GM19193 (cell line): ENCODE measurements around the gene DZANK1.
A peak's percentile ranks its signal among the peaks of the same experiment; 100 is the strongest.

ENCODE experiments used
- POLR2A ChIP-seq: IDR thresholded peaks from 4 replicates; pipeline ENCODE4 v1.6.1; 2011; ENCODE audit not compliant: insufficient read depth, insufficient read length; ENCODE audit errors: extremely low read depth

The DZANK1 gene

DNA sequence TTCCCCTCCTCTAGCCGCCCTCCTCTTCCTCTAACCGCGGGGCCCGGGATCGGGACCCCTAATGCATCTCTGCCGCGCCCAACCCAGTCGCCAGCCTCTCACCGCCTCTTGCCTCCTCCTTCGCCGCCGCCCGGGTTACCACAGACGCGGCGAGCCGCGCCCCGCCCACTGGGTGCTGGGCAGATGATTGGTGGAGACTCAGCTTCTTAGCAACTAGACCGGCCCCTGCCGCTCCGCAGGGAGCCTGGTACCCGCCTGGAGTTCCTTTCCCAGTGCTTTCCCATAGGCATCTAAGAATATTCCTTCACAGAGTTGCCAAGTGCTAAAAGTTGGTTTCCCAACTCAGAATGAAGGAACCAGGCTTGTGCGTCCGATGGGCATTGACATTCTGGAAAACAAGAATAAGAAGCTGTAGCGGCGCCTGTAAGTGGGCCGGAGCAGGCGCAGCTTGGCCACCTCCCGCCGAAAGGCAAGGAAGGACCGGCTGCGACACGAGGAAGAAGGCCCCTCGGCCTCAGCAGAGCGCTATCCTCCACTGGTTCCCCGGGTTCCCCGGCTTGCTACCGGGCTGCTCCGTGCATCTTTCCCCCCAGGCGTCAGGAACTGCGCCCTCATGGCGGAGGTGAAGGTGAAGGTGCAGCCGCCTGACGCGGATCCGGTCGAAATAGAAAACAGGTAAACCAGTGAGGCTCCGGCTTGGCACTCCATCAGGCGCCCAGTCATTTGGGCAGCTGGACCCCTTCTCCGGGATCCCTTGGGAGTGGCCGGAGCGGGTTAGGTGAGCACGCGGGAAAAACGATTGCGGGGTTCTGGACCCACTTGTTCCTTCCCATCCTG is at the start of gene DZANK1, which contains the start of gene POLR3F:
TSS of gene DZANK1 (minus strand) at position 137 of the 837 bp plus-strand sequence. CDS start 1,672 bp downstream, outside the sequence.
TSS of gene POLR3F (plus strand) at position 497 of the 837 bp plus-strand sequence. CDS start at position 614, 117 bp downstream.
- peak; percentile 65 for TF ChIP-seq POLR2A

DNA sequence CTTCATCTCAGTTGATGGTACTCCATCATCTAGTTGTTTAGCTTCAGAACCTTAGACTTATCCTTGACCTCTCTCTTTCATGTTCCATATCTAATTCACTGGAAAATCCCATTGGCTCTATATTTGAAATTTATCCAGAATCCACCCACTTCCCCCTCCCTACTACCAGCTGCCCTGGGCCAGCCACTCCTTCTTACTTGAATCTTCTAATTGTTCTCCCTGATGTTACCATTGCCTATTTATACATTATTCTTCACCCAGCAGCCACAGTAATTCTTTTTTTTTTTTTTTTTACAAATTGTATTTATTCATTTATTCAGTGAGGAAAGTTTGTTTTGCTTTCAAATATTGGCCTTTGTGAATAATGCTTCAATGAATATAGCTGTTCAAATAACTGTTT is 49.1 kb upstream of the DZANK1 start:
- TF ChIP-seq POLR2A, result no peak

DNA sequence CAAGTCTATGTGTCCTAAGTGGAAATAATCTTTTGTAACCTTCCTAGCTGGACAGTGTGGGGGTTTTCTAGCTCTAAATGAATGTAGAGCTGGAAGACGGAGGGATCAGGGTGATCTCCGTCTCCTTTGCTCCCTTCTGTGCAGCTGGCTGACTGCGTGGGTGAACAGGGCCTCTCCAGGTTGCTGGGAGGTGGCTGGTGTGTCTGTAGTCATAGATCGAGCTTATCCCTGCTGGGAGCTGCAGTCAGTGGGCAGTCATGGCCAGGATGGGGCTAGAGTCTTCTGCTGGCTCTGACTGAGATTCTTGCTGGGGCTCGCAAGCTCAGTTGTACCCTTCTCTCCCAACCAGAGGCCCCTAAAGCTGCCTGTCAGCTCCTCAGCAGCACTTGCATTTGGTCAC is 47.3 kb upstream of the DZANK1 start:
- no peak for TF ChIP-seq POLR2A

DNA sequence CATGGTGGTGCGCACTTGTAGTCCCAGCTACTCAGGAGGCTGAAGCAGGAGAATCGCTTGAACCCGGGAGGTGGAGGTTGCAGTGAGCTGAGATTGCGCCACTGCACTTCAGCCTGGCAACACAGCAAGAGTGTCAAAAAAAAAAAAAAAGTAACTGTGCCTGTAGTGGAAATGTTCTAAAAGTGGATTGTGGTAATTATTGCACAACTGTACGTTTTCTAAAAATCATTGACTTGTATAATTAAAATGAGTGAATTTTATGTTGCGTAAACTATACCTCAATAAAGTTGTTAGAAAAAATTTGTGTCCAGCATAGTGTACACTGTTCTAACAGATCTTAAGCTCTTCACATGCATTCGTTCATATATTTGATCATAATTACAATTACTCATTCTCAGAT is 46.4 kb upstream of the DZANK1 start:
- no peak for TF ChIP-seq POLR2A

DNA sequence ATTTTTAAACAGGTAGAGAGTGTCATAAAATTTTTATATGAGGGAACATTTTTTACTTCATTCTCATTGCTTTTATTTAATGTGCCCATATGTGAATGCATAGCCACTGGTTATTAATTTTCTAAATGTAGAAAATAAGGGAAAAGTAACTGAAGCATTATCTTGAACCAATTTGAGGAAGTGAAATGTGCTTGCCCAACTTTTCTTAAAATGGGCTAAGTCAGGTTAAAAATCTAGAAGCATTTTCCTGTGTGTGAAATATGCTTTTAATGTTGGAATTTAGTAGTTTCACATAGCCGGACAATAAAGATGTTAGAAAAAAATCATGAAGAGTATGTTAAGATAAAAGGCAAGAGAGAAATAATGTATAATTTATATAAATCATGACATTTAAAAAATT is 44.7 kb upstream of the DZANK1 start:
- no peak for TF ChIP-seq POLR2A

DNA sequence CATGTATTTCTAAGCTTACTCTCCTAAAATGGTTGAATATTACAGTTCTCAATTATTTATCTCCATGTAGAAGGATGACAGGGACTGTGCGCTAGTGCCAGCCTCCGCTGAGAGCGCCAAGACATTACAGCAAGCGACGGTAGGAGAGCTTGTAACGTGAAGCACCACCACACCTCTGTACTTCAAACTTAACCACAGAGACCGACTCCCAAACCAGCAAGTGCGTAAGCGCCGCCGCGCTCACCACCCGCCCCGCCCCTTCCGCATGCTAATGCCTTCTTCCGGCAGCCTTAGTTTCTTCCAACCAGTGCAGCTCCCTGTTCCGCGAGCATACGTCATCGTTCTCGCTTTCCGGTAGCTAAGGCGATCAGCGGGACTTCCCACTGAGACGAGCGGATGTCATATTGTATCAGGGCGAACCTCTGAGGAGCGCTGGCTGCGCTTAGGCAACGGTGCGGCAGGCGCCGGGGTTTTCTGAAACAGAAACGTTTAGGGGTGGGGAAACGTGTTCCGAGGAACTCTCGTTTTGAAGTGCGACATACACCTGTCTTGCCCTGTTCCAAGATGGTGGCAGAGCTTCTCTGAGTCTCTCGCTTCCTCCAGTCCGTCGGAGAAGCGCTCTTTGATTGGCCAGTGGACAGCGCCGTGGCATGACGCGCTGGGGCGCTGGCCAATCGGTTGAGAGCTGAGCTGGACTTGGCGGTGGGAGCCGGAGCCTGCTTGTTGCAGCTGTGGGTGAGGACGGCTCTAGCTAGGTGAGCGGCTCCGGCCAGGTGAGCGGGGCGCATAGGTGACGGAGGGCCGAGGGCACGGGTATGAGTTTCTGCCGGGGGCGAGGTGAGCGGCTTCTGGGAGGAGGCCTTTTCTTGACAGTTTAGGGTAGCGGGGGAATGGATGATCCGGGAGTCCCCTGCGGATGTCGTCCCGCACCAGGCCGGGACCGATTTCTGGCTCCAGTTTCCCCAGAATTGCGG is 40.7 kb upstream of the DZANK1 start, which contains the start of gene SEC23B:
TSS of gene SEC23B (plus strand) at position 723 of the 974 bp plus-strand sequence. CDS start 2,896 bp downstream, outside the sequence.
- peak; percentile 87 for TF ChIP-seq POLR2A

DNA sequence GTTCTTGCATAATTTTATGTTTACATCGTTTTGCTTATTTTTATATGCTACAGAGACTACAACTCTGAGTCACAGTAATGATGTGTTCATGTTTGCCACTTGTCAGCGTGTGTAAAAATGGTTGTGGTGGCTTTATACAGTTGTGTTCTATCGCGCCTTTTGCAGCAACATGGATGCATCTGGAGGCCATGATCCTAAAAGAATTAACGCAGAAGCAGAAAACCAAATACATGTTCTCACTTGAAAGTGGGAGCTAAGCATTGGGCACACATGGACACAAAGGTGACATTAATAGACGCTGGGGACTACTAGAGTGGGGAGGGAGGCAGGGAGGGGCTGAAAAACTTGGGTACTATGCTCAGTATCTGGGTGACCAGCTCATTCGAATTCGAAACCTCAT is 39.9 kb upstream of the DZANK1 start:
- TF ChIP-seq POLR2A, result no peak

DNA sequence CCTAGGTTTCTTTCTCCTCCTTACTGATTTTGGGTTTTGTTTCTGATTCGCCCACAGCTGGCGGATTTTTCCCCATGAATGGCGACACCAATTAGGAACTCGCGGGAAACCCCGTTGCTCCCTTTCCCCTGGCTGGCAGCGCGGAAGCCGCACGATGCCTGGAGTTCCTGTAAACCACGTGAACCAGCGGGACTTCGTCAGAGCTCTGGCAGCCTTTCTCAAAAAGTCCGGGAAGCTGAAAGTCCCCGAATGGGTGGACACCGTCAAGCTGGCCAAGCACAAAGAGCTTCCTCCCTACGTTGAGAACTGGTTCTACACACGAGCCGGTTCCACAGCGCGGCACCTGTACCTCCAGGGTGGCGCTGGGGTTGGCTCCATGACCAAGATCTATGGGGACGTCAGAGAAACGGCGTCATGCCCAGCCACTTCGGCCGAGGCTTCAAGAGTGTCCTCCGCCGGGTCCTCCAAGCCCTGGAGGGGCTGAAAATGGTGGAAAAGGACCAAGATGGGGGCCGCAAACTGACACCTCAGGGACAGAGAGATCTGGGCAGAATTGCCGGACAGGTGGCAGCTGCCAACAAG is 37.7 kb upstream of the DZANK1 start:
- TF ChIP-seq POLR2A, result no peak

DNA sequence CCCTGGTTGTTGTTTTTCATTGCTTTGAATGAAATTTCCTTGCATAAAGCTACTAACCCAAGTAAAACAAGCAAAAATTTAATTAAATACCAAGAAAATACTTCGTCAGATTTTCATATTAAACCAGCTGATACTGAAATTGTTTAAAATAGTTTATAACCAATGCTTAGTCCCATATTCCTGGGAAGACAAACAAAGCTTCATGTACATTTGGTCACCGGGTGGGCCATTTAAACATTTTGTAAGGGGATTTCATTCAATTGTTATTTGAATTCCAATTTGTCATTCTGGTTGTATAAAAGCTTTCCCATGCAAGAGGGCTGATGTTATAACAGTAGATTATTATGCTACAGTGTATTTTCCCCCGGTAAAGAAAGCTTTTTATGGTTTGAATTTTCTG is 30.8 kb upstream of the DZANK1 start:
- TF ChIP-seq POLR2A, result no peak

DNA sequence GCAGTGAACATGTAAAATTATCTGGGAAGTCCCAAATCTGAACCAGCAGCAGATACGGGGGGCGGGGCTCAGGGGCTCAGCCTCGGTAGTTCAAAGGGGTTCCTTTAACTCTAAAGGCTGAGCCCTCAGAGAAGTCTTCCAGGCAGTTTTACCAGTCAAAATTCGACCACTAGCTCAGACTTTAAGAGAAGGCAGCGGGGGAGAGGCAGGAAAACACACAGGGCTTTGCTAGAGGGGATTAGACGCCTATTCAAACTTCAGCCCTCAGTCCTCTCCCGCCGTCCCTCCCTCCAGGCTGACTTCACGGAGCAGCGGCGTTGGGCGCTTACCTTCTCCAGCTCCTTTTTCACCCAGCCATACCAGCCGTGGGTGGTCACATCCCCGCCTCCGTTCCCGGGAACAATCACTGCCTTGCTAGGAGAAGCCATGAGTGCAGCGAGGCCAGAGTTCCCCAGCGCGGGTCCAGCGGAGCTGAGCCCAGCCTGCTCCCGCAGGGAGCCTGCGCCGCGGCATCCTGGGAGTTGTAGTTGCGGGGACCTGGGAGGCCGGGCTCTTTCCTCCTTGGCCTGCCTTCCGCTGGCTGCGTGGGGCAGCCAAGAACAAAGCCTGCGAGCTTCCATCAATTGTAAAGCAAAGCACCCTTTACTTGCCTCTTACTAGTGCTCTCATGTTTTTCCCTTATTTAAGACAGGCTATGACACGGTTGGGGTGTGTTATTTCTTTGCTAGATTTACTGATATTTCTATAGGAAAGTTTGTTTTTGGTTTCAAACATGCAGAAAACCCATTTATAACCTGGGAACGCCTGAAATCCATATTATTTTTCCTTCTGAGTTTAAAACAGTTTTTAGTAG is 30.1 kb upstream of the DZANK1 start, which contains the start of gene RBBP9:
TSS of gene RBBP9 (minus strand) at position 486 of the 853 bp plus-strand sequence. CDS start at position 428, 58 bp downstream.
- TF ChIP-seq POLR2A, result peak; percentile 57

DNA sequence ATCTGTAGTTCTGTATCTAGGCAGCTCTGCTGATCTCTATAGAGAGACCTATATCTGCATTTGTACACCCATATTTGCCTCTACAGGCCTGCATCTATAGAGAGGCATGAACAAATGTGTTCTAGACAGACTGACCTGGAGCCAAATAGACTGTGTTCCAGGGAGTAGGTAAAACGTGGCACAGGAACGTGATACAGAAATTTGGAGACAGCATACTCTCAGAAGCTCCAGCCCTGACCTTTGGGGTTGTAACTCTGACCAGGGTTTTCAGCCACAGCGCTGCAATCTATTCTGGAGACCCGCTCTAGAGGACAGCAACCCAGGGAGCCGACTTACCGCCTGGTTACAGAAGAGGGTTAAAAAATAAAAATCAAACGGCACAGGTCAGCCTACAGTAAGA is 29.2 kb upstream of the DZANK1 start:
- TF ChIP-seq POLR2A, result no peak

DNA sequence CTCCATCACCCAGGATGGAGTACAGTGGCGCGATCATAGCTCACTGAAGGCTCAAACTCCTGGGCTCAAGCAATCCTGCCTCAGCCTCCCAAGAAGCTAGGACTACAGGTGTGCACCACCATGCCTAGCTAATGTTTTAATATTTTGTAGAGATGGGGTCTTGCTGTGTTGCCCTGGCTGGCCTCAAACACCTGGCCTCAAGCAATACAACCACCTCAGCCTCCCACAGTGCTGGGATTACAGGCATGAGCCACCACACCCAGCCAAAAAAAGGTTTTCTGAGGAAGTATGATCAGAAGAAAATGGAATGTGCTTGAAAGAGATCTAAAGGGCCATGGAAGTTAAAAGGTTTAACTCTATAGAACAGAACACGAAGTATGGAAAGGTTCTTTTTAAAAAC is 21.5 kb upstream of the DZANK1 start:
- no peak for TF ChIP-seq POLR2A

DNA sequence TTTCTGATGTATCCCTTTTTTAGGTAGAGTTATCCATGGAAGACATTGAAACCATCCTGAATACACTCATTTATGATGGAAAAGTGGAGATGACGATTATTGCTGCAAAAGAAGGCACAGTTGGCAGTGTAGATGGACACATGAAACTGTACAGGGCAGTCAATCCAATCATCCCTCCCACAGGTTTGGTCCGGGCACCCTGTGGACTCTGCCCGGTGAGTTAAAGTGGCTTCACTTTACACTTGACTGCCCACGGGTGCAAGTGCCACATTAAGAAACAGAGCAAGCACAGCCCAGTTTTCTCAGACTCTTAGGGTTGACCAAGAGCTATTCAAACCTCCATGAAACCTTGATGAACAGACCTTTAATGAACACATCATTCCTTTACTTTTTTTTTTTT is 14.8 kb upstream of the DZANK1 start:
- TF ChIP-seq POLR2A, result no peak

DNA sequence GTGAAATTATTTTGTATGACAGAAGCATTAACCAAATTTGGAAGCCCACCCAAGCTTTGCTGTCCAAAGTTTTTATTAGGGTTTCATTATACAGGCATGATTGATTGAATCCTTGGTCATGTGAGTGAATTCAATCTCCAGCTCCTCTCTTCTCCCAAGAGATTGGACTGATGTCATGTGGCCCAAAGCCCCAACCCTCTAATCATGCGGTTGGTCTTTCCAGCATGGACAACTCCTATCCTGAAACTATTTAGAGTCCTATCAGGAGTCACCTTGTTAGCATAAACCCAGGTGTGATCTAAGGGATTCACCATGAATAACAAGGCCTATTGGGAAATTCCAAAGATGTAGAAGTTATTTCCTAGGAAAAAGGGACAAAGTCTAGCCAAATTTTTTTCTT is 11.0 kb upstream of the DZANK1 start:
- TF ChIP-seq POLR2A, result no peak

DNA sequence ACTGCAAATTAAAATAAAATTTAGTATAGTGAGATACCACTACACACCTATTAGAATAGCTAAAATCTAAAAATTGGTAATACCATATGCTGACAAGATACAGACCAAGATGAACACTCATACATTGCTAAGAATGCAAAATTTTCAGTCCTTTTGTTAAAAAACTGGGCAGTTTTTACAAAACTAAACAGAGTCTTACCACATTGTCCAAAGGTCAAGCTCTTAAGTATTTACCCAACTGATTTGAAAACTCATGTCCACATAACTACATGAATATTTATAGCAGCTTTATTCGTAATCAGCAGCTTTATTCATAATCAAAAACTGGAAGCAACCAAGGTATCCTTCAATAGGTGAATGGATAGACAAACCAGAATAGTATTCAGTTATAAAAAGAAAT is 10.4 kb upstream of the DZANK1 start:
- no peak for TF ChIP-seq POLR2A

DNA sequence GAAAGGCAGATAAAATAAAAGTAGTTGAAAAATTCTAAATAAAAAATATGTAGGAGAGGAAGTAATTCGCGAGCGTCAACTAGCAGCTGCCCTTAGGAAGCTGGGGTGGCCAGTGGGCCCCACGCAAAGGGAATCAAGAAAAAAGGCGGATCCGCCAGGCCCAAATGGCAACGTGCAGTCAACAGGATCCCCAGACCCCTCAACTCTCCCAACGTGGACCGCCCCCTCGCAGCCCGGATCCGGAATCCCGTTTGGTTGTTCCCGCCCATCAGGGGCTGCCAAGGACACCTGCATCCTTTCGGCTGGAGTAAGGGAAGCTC is 296 bp downstream of the DZANK1 start:
- peak; percentile 25 for TF ChIP-seq POLR2A
